NCI-H1930 (cell line): ENCODE measurements around the gene ZNRF2.

Experiments
- DNase-seq, 2 experiments: peaks; one replicate each; lab custom pipeline; 2025; lab: John Stamatoyannopoulos, UW

ZNRF2 gene

DNA sequence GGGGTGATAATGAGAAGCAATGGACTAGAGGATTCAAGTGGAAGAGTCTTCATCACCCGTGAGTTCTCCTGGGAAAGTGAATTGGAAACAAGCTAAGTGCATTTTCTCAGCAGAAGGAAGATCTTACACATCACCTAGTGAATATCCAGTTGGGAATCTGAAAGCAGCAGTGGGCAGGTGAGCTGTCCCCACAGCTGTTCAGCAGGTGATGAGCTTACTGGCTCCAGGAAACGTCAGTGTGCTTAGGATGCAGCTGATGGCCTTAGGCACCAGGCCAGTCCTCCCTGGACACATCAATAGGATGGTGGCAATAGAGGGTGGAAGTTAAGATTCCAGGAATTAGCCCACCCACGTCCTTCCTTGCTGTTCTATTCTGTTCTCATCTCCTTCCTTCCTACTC lies 127.5 kb downstream of the ZNRF2 start:
- DNase-seq = no peak

DNA sequence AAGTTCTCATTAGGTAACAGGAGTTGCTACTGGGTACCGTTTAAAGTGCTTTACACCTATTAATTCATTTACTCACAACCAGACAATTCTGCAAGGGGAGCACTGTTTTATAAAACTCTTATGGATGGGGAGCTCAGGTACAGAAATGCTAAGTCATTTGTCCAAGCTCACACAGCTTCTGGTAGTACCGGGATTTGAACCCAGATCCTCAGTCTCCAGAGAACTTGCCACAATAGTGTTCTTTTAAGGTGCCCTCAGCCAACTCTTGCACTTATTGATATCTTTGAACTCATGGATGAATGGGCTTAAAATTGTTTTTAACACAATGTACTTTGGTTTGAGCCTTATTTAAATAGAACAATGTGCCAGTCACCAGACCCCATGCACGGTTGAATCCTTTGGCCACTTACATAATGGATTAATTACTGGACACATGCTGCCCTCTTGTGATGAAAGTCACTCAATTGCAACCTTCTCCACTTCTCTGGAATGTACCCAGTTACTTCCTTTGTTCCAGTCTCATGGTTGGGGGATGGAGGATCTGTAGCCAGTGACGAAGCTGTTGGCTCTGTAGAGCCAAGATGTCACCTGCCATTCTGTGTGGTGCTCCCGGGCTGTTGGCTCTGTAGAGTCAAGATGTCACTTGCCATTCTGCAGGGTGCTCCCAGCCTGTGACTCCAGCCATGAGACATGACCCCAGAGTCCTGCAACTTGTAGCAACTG lies 128.5 kb downstream of the ZNRF2 start:
- DNase-seq = peak in 1 of 2 experiments; percentile 17

DNA sequence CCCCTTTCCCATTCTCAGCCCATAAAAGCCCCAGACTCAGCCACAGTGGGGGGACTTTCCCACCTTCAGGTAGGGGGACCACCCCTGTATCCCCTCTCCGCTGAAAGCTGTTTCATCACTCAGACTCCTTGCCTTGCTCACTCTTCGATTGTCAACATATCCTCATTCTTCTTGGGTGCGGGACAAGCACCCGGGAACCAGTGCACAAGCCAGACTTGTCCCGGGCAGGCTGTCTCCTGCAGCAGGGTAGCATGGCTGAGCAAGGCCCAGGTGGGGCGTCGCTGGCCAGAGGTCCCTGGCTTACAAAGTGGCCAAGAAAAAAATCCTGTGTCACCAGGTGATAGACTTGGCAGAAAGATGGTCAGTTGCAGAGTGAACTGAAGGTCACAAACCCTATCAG lies 129.5 kb downstream of the ZNRF2 start:
- no peak for DNase-seq
